GM23248 (cell line): ENCODE measurements around the gene ZNF717. TPM values are rescaled to one million over a fixed set of nuclear protein-coding genes. Genes with fewer than 3 reads are reported as not detected.

Source experiments
- DNase-seq: peaks from one replicate; pipeline ENCODE4 v3.0.0-alpha.2; 2015
- H2AFZ ChIP-seq: fragments of 200-600 bp; sonication (generic); 2 replicates; pipeline ENCODE4 v1.6.1; 2016; ENCODE audit warnings: antibody characterized with exemption
- H3F3A ChIP-seq: fragments of 200-600 bp; sonication (generic); 2 replicates; pipeline ENCODE4 v1.6.1; 2016; ENCODE audit warnings: mild to moderate bottlenecking, antibody characterized with exemption, mixed run types; ENCODE audit not compliant: insufficient read depth
- H3K27ac ChIP-seq: fragments of 200-600 bp; sonication (generic); 2 replicates; pipeline ENCODE4 v1.5.1; 2016; ENCODE audit warnings: mild to moderate bottlenecking
- H3K27me3 ChIP-seq: fragments of 200-600 bp; sonication (generic); replicated peaks from 2 replicates; pipeline ENCODE4 v1.6.1; 2016; ENCODE audit warnings: mild to moderate bottlenecking; ENCODE audit not compliant: insufficient read depth
- H3K36me3 ChIP-seq: fragments of 200-600 bp; sonication (generic); 2 replicates; pipeline ENCODE4 v1.6.1; 2016; ENCODE audit warnings: low read depth, mild to moderate bottlenecking
- H3K4me1 ChIP-seq: fragments of 200-600 bp; sonication (generic); 2 replicates; pipeline ENCODE4 v1.6.1; 2016; ENCODE audit warnings: mild to moderate bottlenecking; ENCODE audit not compliant: insufficient read depth
- H3K4me2 ChIP-seq: fragments of 200-600 bp; sonication (generic); one replicate; pipeline ENCODE4 v1.6.1; 2016; ENCODE audit warnings: mild to moderate bottlenecking; ENCODE audit not compliant: unreplicated experiment
- H3K4me3 ChIP-seq: fragments of 200-600 bp; sonication (generic); 2 replicates; pipeline ENCODE4 v1.5.1; 2016; ENCODE audit warnings: mild to moderate bottlenecking
- H3K79me2 ChIP-seq: fragments of 200-600 bp; sonication (generic); 2 replicates; pipeline ENCODE4 v1.6.1; 2016; ENCODE audit warnings: mild to moderate bottlenecking; ENCODE audit not compliant: insufficient read depth
- H3K9ac ChIP-seq: fragments of 200-600 bp; sonication (generic); 2 replicates; pipeline ENCODE4 v1.6.1; 2016; ENCODE audit warnings: mild to moderate bottlenecking
- H3K9me2 ChIP-seq: fragments of 200-600 bp; sonication (generic); 2 replicates; pipeline ENCODE4 v1.6.1; 2016; ENCODE audit warnings: mixed run types, mild to moderate bottlenecking, moderate library complexity; ENCODE audit not compliant: insufficient read depth
- H3K9me3 ChIP-seq: fragments of 200-600 bp; sonication (generic); one replicate; pipeline ENCODE4 v1.6.1; 2017; ENCODE audit warnings: low read depth
- H4K20me1 ChIP-seq: fragments of 200-600 bp; sonication (generic); 2 replicates; pipeline ENCODE4 v1.6.0; 2016; ENCODE audit not compliant: insufficient read depth
- EZH2 ChIP-seq: fragments of 200-600 bp; sonication (generic); IDR thresholded peaks from 2 replicates; pipeline ENCODE4 v1.6.1; 2018; ENCODE audit warnings: antibody characterized with exemption, mild to moderate bottlenecking; ENCODE audit not compliant: insufficient read depth, poor library complexity, severe bottlenecking
- EZH2phosphoT487 ChIP-seq: fragments of 200-600 bp; sonication (generic); IDR thresholded peaks from 2 replicates; pipeline ENCODE4 v1.6.1; 2018; ENCODE audit warnings: antibody characterized with exemption, moderate library complexity, mild to moderate bottlenecking, low read depth; ENCODE audit not compliant: insufficient read depth
- WGBS, 2 experiments: methylation state at CpG; one replicate each; pipeline ENCODE4 v1.1.6; 2015 to 2017; ENCODE audit warnings: low lambda C conversion rate in 2 of 2, low coverage in 1 of 2; ENCODE audit errors: missing lambda C conversion rate in 2 of 2; 5-methylcytosine and 5-hydroxymethylcytosine counted together
- in situ Hi-C: fragments of 300-500 bp; cut with MboI; formaldehyde crosslinking; loops from 2 replicates; pipeline ENCODE4 v1.15.0; 2020
- microRNA-seq: library from miRNA; unstranded; fragments of <30 nt; microRNA quantifications from one replicate; pipeline ENCODE4, GENCODE V29; 2016; ENCODE audit warnings: borderline number of aligned reads
- polyA plus RNA-seq: library from polyadenylated mRNA; unstranded; fragments of >200 nt; fragmentation: Nextera tagmentation; extraction: Ambion mirVana; gene quantifications from 2 replicates; pipeline ENCODE4 v1.2.1, GENCODE V29; 2016
- small RNA-seq: library from RNA; depleted of rRNA; stranded (forward); fragments of <200 nt; gene quantifications from one replicate; pipeline ENCODE3, GENCODE V24; 2014; ENCODE audit warnings: low read depth, low replicate concordance
- total RNA-seq: library from RNA; depleted of rRNA; stranded (reverse); fragments of >200 nt; shearing (Covaris generic); gene quantifications from 2 replicates; pipeline ENCODE4 v1.2.3, GENCODE V29; 2014; rRNA removed

The ZNF717 gene
- total and polyA plus RNA-seq, 2 experiments from 2014 or later = 5.8 to 6.7 TPM

DNA sequence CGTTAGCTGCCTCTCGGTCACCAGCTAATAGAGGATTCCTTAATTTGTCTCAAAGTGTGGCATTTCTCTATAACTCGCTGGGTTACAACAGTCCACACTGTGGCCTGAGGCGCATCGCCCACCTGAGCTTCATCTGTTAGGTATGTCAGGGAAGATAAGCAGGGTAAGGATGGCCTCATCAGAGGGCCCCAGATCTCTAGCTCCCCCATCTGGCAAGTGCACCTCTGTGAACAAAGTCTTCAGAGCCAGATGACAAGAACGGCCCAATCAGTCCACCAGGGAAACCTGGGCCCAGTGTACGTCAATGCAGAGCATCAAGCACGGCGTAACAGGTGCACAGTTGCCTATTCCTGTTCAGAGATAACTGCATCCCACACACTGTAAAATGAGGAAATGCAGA, 98.0 kb downstream of the ZNF717 start:
- no peak overlapping the region for H3K9ac ChIP-seq
- H3K4me3 ChIP-seq = no peak overlapping the region
- 0 out of 2 replicates have a peak, but pooled peaks cover 8% of the 10 kb centered on the region for H3K36me3 ChIP-seq
- H3K27me3 ChIP-seq = no peaks in the 10 kb centered on the region
- WGBS, 2 experiments = 83 to 88% methylated on average over 9 of the region's 9 CpGs
- no peak overlapping the region for H3K4me2 ChIP-seq
- no peaks in the 10 kb centered on the region for H3K4me1 ChIP-seq
- no peak for DNase-seq
- no peak overlapping the region for H2AFZ ChIP-seq
- in situ Hi-C loops = no loop called here
- no peak overlapping the region for H3K27ac ChIP-seq
- no peaks in the 10 kb centered on the region for H3K9me3 ChIP-seq
- H3F3A ChIP-seq = no peaks in the 10 kb centered on the region
- H3K79me2 ChIP-seq = no peaks in the 10 kb centered on the region
- TF ChIP-seq EZH2phosphoT487 = no peak
- no peak for TF ChIP-seq EZH2
- H3K9me2 ChIP-seq = no peaks in the 10 kb centered on the region
- H4K20me1 ChIP-seq = no peaks in the 10 kb centered on the region

Small RNAs within 50 kb of the gene (microRNA-seq; reads per million reads assigned to microRNA genes)
- not detected for gene MIR4273

Small RNAs within 50 kb of the gene (small RNA-seq; reads per million reads assigned to genes)
- not detected for gene MIR4273

Other genes with a start within 250 kb of the ZNF717 start
- gene FRG2C, start 121.2 kb downstream of the ZNF717 start, total RNA-seq = not detected in 2 replicates
- gene FRG2C, start 121.2 kb downstream of the ZNF717 start, polyA plus RNA-seq = 0.11 TPM in 1 of 2 replicates, not detected in the other